MCF 10A (cell line): ENCODE results near the gene CAPZA1. TPM values are rescaled to one million over a fixed set of nuclear protein-coding genes. Genes with fewer than 3 reads are reported as not detected.
"Not testable (repeated sequence)": the region's sequence is repeated elsewhere in the genome, so short reads cannot be mapped to it uniquely, and the experiment has no call there.

Experiments
- BruUV-seq: library from RNA; stranded (reverse); fragments of 400-500 nt; replicated peaks from 2 replicates; lab custom pipeline; 2021; lab: Mats Ljungman, UMichigan
- CTCF ChIA-PET: fragments of 300-600 bp; sonication (Branson Sonifier 250); formaldehyde crosslinking; extraction: SDS; loops from one replicate; lab custom pipeline; 2021; ENCODE audit warnings: antibody characterized with exemption, inconsistent platforms; lab: Yijun Ruan, JAX
- POLR2A ChIA-PET: fragments of 300-600, 350-650 bp; sonication (Branson Sonifier 250); formaldehyde crosslinking; extraction: SDS; loops from one replicate; lab custom pipeline; 2020; ENCODE audit warnings: antibody characterized with exemption, inconsistent platforms; lab: Yijun Ruan, JAX
- DNase-seq: peaks from one replicate; pipeline ENCODE4 v3.0.0-alpha.2; 2018; ENCODE audit not compliant: unreplicated experiment
- H3K27ac Mint-ChIP-seq: one replicate; pipeline ENCODE4 v1.8.0; 2022; ENCODE audit warnings: mild to moderate bottlenecking, low read depth, mixed read lengths; ENCODE audit not compliant: unreplicated experiment
- H3K27me3 Mint-ChIP-seq: one replicate; pipeline ENCODE4 v1.8.0; 2022; ENCODE audit warnings: mixed read lengths; ENCODE audit not compliant: insufficient read depth, unreplicated experiment
- H3K36me3 Mint-ChIP-seq: one replicate; pipeline ENCODE4 v1.8.0; 2022; ENCODE audit warnings: mild to moderate bottlenecking, moderate library complexity, mixed read lengths; ENCODE audit not compliant: insufficient read depth, unreplicated experiment
- H3K4me1 Mint-ChIP-seq: one replicate; pipeline ENCODE4 v1.8.0; 2022; ENCODE audit warnings: mixed read lengths; ENCODE audit not compliant: insufficient read depth, unreplicated experiment
- H3K4me3 Mint-ChIP-seq: one replicate; pipeline ENCODE4 v1.8.0; 2022; ENCODE audit warnings: mild to moderate bottlenecking, moderate library complexity, mixed read lengths; ENCODE audit not compliant: unreplicated experiment
- H3K9me3 Mint-ChIP-seq: one replicate; pipeline ENCODE4 v1.8.0; 2022; ENCODE audit warnings: mixed read lengths; ENCODE audit not compliant: unreplicated experiment
- intact Hi-C: fragments of 100-400 bp; cut with micrococcal nuclease; formaldehyde crosslinking; loops from 2 replicates; pipeline ENCODE4 v1.14.1; 2022
- total RNA-seq: library from RNA; stranded (reverse); gene quantifications from 2 replicates; pipeline ENCODE4 v1.2.3, GENCODE V29; 2022
- TF ChIP-seq, protein P1 (sequence below): fragments of 200-600 bp; IDR thresholded peaks from one replicate; pipeline ENCODE4 v1.8.0; 2022; ENCODE audit warnings: antibody characterized with exemption, mild to moderate bottlenecking; ENCODE audit not compliant: unreplicated experiment

CAPZA1 gene
- total RNA-seq, 1 experiment from 2014 or later = 150 TPM

DNA sequence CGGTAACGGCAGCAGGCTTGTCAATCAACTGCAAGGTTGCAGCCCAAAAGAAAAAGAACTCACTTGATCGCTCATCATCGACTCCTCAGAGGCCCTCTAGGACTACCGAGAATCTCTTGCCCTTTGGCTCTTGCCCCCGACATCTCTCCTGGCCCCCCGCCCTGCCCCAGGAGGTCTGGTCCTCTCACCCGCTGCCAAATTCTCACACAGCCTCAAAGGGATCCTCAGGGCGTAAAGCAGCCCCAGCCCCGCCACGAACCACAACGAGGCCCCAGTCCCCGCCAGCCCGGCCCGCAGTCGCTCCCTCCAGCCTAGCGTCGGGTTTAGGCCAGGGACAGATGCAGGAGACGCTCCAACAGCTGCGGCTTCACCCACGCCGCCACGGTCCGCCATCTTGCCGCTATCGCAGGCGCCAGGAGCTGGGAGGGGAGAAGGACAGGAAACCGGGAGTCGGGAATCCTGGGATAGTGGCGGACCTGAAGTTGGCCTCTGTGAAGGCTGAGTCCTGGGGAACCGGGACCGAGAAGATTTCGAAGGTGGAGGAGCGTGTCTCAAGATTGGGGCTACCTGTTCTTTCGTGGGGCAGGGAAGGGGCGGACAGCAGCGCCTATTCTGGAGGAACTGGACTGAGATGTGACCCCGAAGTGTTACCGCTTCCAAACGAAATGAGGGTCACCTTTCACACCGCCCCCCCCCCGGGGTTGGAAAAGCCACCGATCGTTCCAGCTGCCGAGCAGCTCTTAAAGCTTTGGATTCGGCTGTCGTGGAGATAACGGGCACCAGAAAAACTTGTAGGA lies 713 bp upstream of the CAPZA1 start, which contains the start of gene ST7L:
TSS of gene ST7L (minus strand) at position 421 of the 797 bp plus-strand sequence. CDS start at position 393, 28 bp downstream.
- Mint-ChIP-seq H3K9me3 (no peaks in the 10 kb centered on the region), H3K36me3 (peaks cover 37% of the 10 kb centered on the region), H3K27me3 (no peaks in the 10 kb centered on the region), H3K4me1 (peaks cover 12% of the 10 kb centered on the region), H3K27ac (peak within 1 kb of the TSS; percentile 95), H3K4me3 (peak within 1 kb of the TSS; percentile 97)
- intact Hi-C loops = loop anchor here (5.0 kb wide), 1 partner anchor 302 kb away; no protein-coding TSS in a partner anchor
- BruUV-seq = TSS peak; percentile 59
- ChIA-PET POLR2A (interaction anchor here (0.7 to 6.4 kb wide), 34 partner anchors 9 to 770 kb away, joined by 3 to 76 read pairs (median 6); partner anchors contain the start of genes CTTNBP2NL, MOV10, PPM1J and RHOC), CTCF (interaction anchor here (0.6 to 1.7 kb wide), 11 partner anchors 9 to 329 kb away, joined by 3 to 8 read pairs (median 4); partner anchors contain the start of gene MOV10)
- DNase-seq = peak; percentile 79
- TF ChIP-seq, protein P1, sequence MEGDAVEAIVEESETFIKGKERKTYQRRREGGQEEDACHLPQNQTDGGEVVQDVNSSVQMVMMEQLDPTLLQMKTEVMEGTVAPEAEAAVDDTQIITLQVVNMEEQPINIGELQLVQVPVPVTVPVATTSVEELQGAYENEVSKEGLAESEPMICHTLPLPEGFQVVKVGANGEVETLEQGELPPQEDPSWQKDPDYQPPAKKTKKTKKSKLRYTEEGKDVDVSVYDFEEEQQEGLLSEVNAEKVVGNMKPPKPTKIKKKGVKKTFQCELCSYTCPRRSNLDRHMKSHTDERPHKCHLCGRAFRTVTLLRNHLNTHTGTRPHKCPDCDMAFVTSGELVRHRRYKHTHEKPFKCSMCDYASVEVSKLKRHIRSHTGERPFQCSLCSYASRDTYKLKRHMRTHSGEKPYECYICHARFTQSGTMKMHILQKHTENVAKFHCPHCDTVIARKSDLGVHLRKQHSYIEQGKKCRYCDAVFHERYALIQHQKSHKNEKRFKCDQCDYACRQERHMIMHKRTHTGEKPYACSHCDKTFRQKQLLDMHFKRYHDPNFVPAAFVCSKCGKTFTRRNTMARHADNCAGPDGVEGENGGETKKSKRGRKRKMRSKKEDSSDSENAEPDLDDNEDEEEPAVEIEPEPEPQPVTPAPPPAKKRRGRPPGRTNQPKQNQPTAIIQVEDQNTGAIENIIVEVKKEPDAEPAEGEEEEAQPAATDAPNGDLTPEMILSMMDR = no peak

DNA sequence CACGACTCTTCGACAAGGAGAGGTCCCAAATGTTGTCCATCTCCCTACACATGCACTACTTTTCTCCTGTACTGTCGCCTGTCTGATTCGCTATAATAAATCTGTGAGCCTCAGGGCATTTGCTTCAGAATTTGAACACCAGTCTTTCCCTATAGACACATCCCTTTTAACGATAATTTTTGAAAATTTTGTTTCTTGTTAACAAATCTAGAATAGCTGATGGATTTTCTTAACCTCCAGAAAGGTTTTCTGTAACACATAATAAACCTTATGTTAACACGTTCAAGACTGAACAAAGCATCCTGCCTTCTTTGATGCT lies 704 bp downstream of the CAPZA1 start:
- POLR2A ChIA-PET = interaction anchor here (0.7 to 6.4 kb wide), 14 partner anchors 7 to 246 kb away, joined by 3 to 76 read pairs (median 13); partner anchors contain the start of genes CTTNBP2NL, MOV10, PPM1J and RHOC
- TF ChIP-seq, protein P1 = no peak
- Mint-ChIP-seq H3K36me3 (peaks cover 38% of the 10 kb centered on the region), H3K9me3 (no peaks in the 10 kb centered on the region), H3K27ac (peak overlapping the region; percentile 95), H3K4me3 (peak overlapping the region; percentile 97), H3K4me1 (peaks cover 18% of the 10 kb centered on the region), H3K27me3 (no peaks in the 10 kb centered on the region)
- TSS peak; percentile 46 for BruUV-seq
- no peak for DNase-seq
- CTCF ChIA-PET = interaction anchor here (1.4 to 1.6 kb wide), 2 partner anchors 17 to 54 kb away, joined by 7 to 8 read pairs; partner anchors contain the start of gene MOV10
- intact Hi-C loops = loop anchor here (1.0 kb wide), 2 partner anchors 53 to 87 kb away; partner anchors contain the start of gene RHOC

DNA sequence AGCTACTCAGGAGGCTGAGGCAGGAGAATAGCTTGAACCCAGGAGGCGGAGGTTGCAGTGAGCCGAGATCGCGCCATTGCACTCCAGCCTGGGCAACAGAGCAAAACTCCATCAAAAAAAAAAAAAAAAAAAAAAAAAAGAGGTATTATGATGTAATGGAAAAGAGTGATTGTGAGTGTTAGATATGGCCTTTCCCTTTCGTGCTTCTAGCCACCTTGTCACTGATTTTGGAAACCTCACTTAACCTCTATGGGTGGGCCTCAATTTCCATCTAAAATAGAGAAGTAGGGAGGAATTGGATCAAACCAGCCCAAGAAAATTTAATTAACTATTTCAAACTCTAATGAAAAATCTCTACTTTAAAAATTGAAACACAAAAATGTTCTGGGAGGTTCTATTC lies 4.9 kb downstream of the CAPZA1 start:
- BruUV-seq, DNase-seq, H3K9me3 Mint-ChIP-seq, intact Hi-C loops, H3K27me3 Mint-ChIP-seq, H3K4me3 Mint-ChIP-seq, H3K27ac Mint-ChIP-seq: not testable (repeated sequence)
- ChIA-PET POLR2A (interaction anchor here (0.6 kb wide), 1 partner anchor 232 kb away, joined by 3 read pairs; no protein-coding TSS in a partner anchor), CTCF (interaction anchor here (1.3 kb wide), 1 partner anchor 98 kb away, joined by 3 read pairs; no protein-coding TSS in a partner anchor)
- peaks cover 40% of the 10 kb centered on the region for H3K36me3 Mint-ChIP-seq
- H3K4me1 Mint-ChIP-seq = peaks cover 36% of the 10 kb centered on the region

DNA sequence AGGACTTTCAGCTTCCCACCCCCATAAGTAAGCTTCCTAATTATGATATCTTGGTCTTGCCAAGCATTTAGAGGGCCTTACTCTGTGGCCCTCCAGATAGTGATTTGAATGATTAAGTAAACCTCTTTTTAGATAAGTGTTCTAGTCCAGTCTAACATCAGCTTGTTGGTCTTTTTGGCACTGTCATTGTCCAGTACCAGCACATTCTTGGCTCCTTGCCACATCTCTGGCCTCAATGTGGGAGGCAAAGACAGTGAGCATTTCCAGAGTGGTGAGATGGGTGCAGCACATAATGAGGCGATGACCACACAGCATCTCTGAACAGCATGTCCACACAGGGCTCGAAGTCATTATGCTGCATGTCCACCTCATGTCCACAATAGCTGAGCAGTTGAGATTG lies 6.1 kb downstream of the CAPZA1 start:
- Mint-ChIP-seq H3K36me3 (peaks cover 45% of the 10 kb centered on the region), H3K4me3 (no peak overlapping the region), H3K4me1 (peaks cover 38% of the 10 kb centered on the region), H3K27ac (no peak overlapping the region), H3K9me3 (no peaks in the 10 kb centered on the region), H3K27me3 (no peaks in the 10 kb centered on the region)
- no TSS peak for BruUV-seq
- intact Hi-C loops = no loop called here
- CTCF ChIA-PET = interaction anchor here (1.0 to 1.3 kb wide), 3 partner anchors 10 to 90 kb away, joined by 3 to 8 read pairs (median 5); partner anchors contain the start of genes MOV10 and PPM1J
- POLR2A ChIA-PET = interaction anchor here (1.0 to 3.3 kb wide), 2 partner anchors 12 to 48 kb away, joined by 3 to 25 read pairs; no protein-coding TSS in a partner anchor
- DNase-seq = peak; percentile 26
- TF ChIP-seq, protein P1 = no peak
